Tibial artery (tissue), 4 donors: Measurements from ENCODE around the gene KRR1.

Experiments
- DNase-seq, 2 donors: peaks; one replicate each; pipeline ENCODE4 v3.0.0-alpha.2; 2019
- H3K27ac ChIP-seq, 2 donors: fragments of 200-600 bp; sonication (generic) in 1 of 2; 1 replicate in 1 of 2; 2 replicates in 1 of 2; pipeline ENCODE4 v1.5.1; 2018 to 2019; ENCODE audit warnings: mild to moderate bottlenecking in 1 of 2
- H3K27me3 ChIP-seq, 2 donors: fragments of 200-600 bp; sonication (generic) in 1 of 2; one replicate each; pipeline versions ENCODE4 v1.5.1 to v1.6.0; 2016 to 2019
- H3K36me3 ChIP-seq, 3 donors: fragments of 200-600 bp; sonication (generic) in 2 of 3; one replicate each; pipeline ENCODE4 v1.5.1; 2016 to 2019; ENCODE audit warnings: mild to moderate bottlenecking in 2 of 3
- H3K4me1 ChIP-seq, 4 donors: fragments of 200-600 bp; sonication (generic) in 2 of 4; 1 replicate in 3 of 4; 2 replicates in 1 of 4; pipeline ENCODE4 v1.5.1; 2016 to 2019
- H3K4me3 ChIP-seq, 2 donors: fragments of 200-600 bp; sonication (generic) in 1 of 2; 1 replicate in 1 of 2; 2 replicates in 1 of 2; pipeline ENCODE4 v1.5.1; 2018 to 2019; ENCODE audit warnings: mild to moderate bottlenecking in 2 of 2
- H3K9me3 ChIP-seq, 3 donors: fragments of 200-600 bp; sonication (generic) in 1 of 3; one replicate each; pipeline ENCODE4 v1.5.1; 2016 to 2019
- CTCF ChIP-seq, 2 experiments: fragments of 200-600 bp in 1 of 2; fragments of 450-650 bp in 1 of 2; IDR thresholded peaks; one replicate each; pipeline ENCODE4 v1.5.1; 2017 to 2019; ENCODE audit warnings: antibody characterized with exemption in 2 of 2, mild to moderate bottlenecking in 1 of 2, moderate library complexity in 1 of 2
- intact Hi-C: fragments of 100-400 bp; cut with DNase I; formaldehyde crosslinking; loops from one replicate; pipeline ENCODE4 v1.15.0; 2023; ENCODE audit warnings: low total_unique reads

KRR1 gene

GRCh38 chr12:75553836-75554555, 42.6 kb upstream of the KRR1 start:
- DNase-seq = no peak
- intact Hi-C loops = no loop called here
- no peaks in the 10 kb centered on the region for H3K36me3 ChIP-seq
- no peaks in the 10 kb centered on the region for H3K9me3 ChIP-seq
- no peak overlapping the region for H3K4me3 ChIP-seq
- peaks cover 0 to 13% (median 5%) of the 10 kb centered on the region in 4 donors for H3K4me1 ChIP-seq
- no peak for TF ChIP-seq CTCF (IDR thresholded peaks at IDR 0.05)
- no peaks in the 10 kb centered on the region for H3K27me3 ChIP-seq
- H3K27ac ChIP-seq = no peak overlapping the region

- no peak for DNase-seq
- Histone ChIP-seq H3K27me3 (no peaks in the 10 kb centered on the region), H3K36me3 (no peaks in the 10 kb centered on the region), H3K4me1 (peaks cover 0 to 13% (median 5%) of the 10 kb centered on the region in 4 donors), H3K27ac (no peak overlapping the region), H3K4me3 (no peak overlapping the region), H3K9me3 (no peaks in the 10 kb centered on the region)
- no peak for TF ChIP-seq CTCF (IDR thresholded peaks at IDR 0.05)
- intact Hi-C loops = no loop called here
Observed at GRCh38 chr12:75553398-75553797, 42.0 kb upstream of the KRR1 start.

- H3K9me3 ChIP-seq = no peaks in the 10 kb centered on the region
- H3K27ac ChIP-seq = no peak overlapping the region
- no peaks in the 10 kb centered on the region for H3K36me3 ChIP-seq
- H3K27me3 ChIP-seq = no peaks in the 10 kb centered on the region
- DNase-seq = no peak
- intact Hi-C loops = no loop called here
- no peak for TF ChIP-seq CTCF (IDR thresholded peaks at IDR 0.05)
- H3K4me3 ChIP-seq = no peak overlapping the region
- peaks cover 0 to 13% (median 5%) of the 10 kb centered on the region in 4 donors for H3K4me1 ChIP-seq
Observed at GRCh38 chr12:75551477-75551876, 40.1 kb upstream of the KRR1 start.

- Histone ChIP-seq H3K9me3 (no peaks in the 10 kb centered on the region), H3K4me3 (no peak overlapping the region), H3K27me3 (no peaks in the 10 kb centered on the region), H3K36me3 (no peaks in the 10 kb centered on the region), H3K4me1 (peaks cover 0 to 13% (median 5%) of the 10 kb centered on the region in 4 donors), H3K27ac (no peak overlapping the region)
- DNase-seq = no peak
- TF ChIP-seq CTCF (IDR thresholded peaks at IDR 0.05) = no peak
- intact Hi-C loops = no loop called here
Observed at GRCh38 chr12:75550401-75551240, 39.2 kb upstream of the KRR1 start.

GRCh38 chr12:75549989-75550388, 38.6 kb upstream of the KRR1 start:
- no peaks in the 10 kb centered on the region for H3K9me3 ChIP-seq
- no peak overlapping the region for H3K27ac ChIP-seq
- H3K27me3 ChIP-seq = no peaks in the 10 kb centered on the region
- H3K4me3 ChIP-seq = no peak overlapping the region
- peaks cover 0 to 13% (median 5%) of the 10 kb centered on the region in 4 donors for H3K4me1 ChIP-seq
- no peak for DNase-seq
- no peak for TF ChIP-seq CTCF (IDR thresholded peaks at IDR 0.05)
- H3K36me3 ChIP-seq = no peaks in the 10 kb centered on the region
- intact Hi-C loops = no loop called here
